Fibroblast of lung (primary cell): Measurements from ENCODE around the gene ACOT7. TPM values are rescaled to one million over a fixed set of nuclear protein-coding genes. Genes with fewer than 3 reads are reported as not detected.

ENCODE experiments used
- DNase-seq, 2 donors: peaks; one replicate each; pipeline versions ENCODE4 v3.0.0 to v3.0.0-alpha.2; 2010; ENCODE audit warnings: low read depth in 2 of 2
- H2AFZ ChIP-seq: 2 replicates; pipeline ENCODE4 v1.5.1; 2012; ENCODE audit warnings: low read length, control low read depth, inconsistent platforms
- H3K27ac ChIP-seq: 2 replicates; pipeline ENCODE4 v1.5.1; 2011; ENCODE audit warnings: low read length, control low read depth; ENCODE audit not compliant: insufficient read depth
- H3K27me3 ChIP-seq: 2 replicates; pipeline ENCODE4 v1.5.1; 2011; ENCODE audit warnings: mild to moderate bottlenecking, low read length; ENCODE audit not compliant: control insufficient read depth, insufficient read depth
- H3K36me3 ChIP-seq: 2 replicates; pipeline ENCODE4 v1.5.1; 2011; ENCODE audit warnings: low read length; ENCODE audit not compliant: control insufficient read depth, insufficient read depth
- H3K4me1 ChIP-seq: 2 replicates; pipeline ENCODE4 v1.5.1; 2011; ENCODE audit warnings: low read length; ENCODE audit not compliant: control insufficient read depth, insufficient read depth; ENCODE audit errors: extremely low read depth
- H3K4me2 ChIP-seq: 2 replicates; pipeline ENCODE4 v1.5.1; 2011; ENCODE audit warnings: low read length, control low read depth; ENCODE audit not compliant: insufficient read depth; ENCODE audit errors: extremely low read depth
- H3K4me3 ChIP-seq, 4 experiments: fragments of 200-600 bp in 1 of 4; sonication (generic) in 1 of 4; replicated peaks in 1 of 4; 2 replicates each; pipeline ENCODE4 v1.5.1; 2011 to 2016; ENCODE audit warnings: low read length in 4 of 4, low read depth in 3 of 4, mild to moderate bottlenecking in 3 of 4, control low read depth in 2 of 4, inconsistent platforms in 1 of 4, mixed read lengths in 1 of 4; ENCODE audit not compliant: insufficient read depth in 1 of 4; ENCODE audit errors: control extremely low read depth in 1 of 4
- H3K79me2 ChIP-seq: 2 replicates; pipeline ENCODE4 v1.5.1; 2012; ENCODE audit warnings: mild to moderate bottlenecking, low read length, inconsistent platforms; ENCODE audit not compliant: control insufficient read depth, insufficient read depth
- H3K9ac ChIP-seq: 2 replicates; pipeline ENCODE4 v1.5.1; 2011; ENCODE audit warnings: mild to moderate bottlenecking, low read length, control low read depth; ENCODE audit not compliant: insufficient read depth
- H3K9me3 ChIP-seq: 2 replicates; pipeline ENCODE4 v1.5.1; 2012; ENCODE audit warnings: low read depth, low read length; ENCODE audit not compliant: control insufficient read depth, insufficient read depth
- H4K20me1 ChIP-seq: 2 replicates; pipeline ENCODE4 v1.5.1; 2011; ENCODE audit warnings: low read length; ENCODE audit not compliant: control insufficient read depth, insufficient read depth; ENCODE audit errors: extremely low read depth
- CTCF ChIP-seq, 2 donors: IDR thresholded peaks in 1 of 2; conservative IDR thresholded peaks in 1 of 2; 1 replicate in 1 of 2; 2 replicates in 1 of 2; pipeline ENCODE4 v1.5.1; 2011 to 2012; ENCODE audit warnings: low read length in 2 of 2, control low read depth in 1 of 2, inconsistent platforms in 1 of 2, low read depth in 1 of 2, mild to moderate bottlenecking in 1 of 2
- EZH2 ChIP-seq: IDR thresholded peaks from 2 replicates; pipeline ENCODE4 v1.5.1; 2012; ENCODE audit warnings: low read length, control low read depth, mild to moderate bottlenecking; ENCODE audit errors: missing control alignments
- polyA plus RNA-seq, 2 donors: library from polyadenylated mRNA; depleted of rRNA in 1 of 2; stranded (reverse) in 1 of 2; unstranded in 1 of 2; fragments of >200 nt; gene quantifications; 2 replicates each; pipeline ENCODE4 v1.2.1, GENCODE V29; 2011 to 2012; ENCODE audit warnings: missing spikeins in 1 of 2
- total RNA-seq: library from RNA; depleted of rRNA; stranded (reverse); fragments of >200 nt; gene quantifications from 2 replicates; pipeline ENCODE4 v1.2.1, GENCODE V29; 2014

Gene ACOT7
- total and polyA plus RNA-seq, 2 donors (not counting 1 experiment from before 2014, with no cell fraction given): 50.7 to 58.0 TPM

- Histone ChIP-seq H3K79me2 (no peaks in the 10 kb centered on the region), H4K20me1 (no peaks in the 10 kb centered on the region), H3K9me3 (no peaks in the 10 kb centered on the region), H3K4me3 (no peak overlapping the region), H3K27me3 (no peaks in the 10 kb centered on the region), H3K4me2 (no peak overlapping the region), H2AFZ (no peak overlapping the region), H3K27ac (no peak overlapping the region), H3K4me1 (peaks cover 12% of the 10 kb centered on the region), H3K9ac (no peak overlapping the region), H3K36me3 (peaks cover 2% of the 10 kb centered on the region)
- no peak for DNase-seq
- TF ChIP-seq EZH2 (no peak), CTCF (conservative IDR thresholded peaks at IDR 0.05 in 1 of 2, IDR thresholded peaks at IDR 0.05 in 1 of 2; ENCODE audit: low read depth in 1 of 2, low read length in 2 of 2) (no peak)
Measured at GRCh38 chr1:6270401-6270800, 123.2 kb downstream of the ACOT7 start.

- no peak overlapping the region for H2AFZ ChIP-seq
- no peaks in the 10 kb centered on the region for H3K79me2 ChIP-seq
- H3K4me1 ChIP-seq: peaks cover 12% of the 10 kb centered on the region
- no peak overlapping the region for H3K4me2 ChIP-seq
- no peaks in the 10 kb centered on the region for H3K27me3 ChIP-seq
- peak in 1 of 2 donors; percentile 44 for DNase-seq
- no peaks in the 10 kb centered on the region for H4K20me1 ChIP-seq
- H3K9me3 ChIP-seq: no peaks in the 10 kb centered on the region
- no peak overlapping the region for H3K9ac ChIP-seq
- H3K36me3 ChIP-seq: peaks cover 2% of the 10 kb centered on the region
- H3K4me3 ChIP-seq: no peak overlapping the region
- H3K27ac ChIP-seq: no peak overlapping the region
- TF ChIP-seq EZH2 (no peak), CTCF (conservative IDR thresholded peaks at IDR 0.05 in 1 of 2, IDR thresholded peaks at IDR 0.05 in 1 of 2; ENCODE audit: low read depth in 1 of 2, low read length in 2 of 2) (no peak)
Measured at GRCh38 chr1:6269720-6270400, 123.7 kb downstream of the ACOT7 start.

DNA sequence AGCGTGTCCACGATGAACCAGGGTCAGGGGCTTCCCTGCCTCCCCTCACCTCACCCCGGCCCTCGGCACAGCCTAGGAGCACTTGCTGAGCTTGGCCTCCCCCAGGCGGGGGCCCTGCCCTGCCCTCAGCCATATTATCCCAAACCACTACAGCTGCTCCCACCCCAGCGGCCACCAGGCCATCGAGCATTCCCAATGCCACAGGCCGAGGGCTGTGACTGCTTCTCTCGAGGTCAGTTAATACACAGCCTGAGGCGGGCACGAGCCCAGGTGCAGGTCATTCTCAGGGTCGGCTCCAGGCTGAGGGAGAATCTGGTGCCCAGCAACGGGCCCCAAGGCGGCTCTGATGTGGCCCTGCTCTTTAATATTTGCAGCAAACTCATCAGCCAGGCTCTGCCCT, 124.3 kb downstream of the ACOT7 start:
- peaks cover 12% of the 10 kb centered on the region for H3K4me1 ChIP-seq
- no peaks in the 10 kb centered on the region for H3K27me3 ChIP-seq
- no peaks in the 10 kb centered on the region for H3K79me2 ChIP-seq
- no peak overlapping the region for H3K9ac ChIP-seq
- DNase-seq: no peak
- H3K9me3 ChIP-seq: no peaks in the 10 kb centered on the region
- H3K36me3 ChIP-seq: no peaks in the 10 kb centered on the region
- H3K27ac ChIP-seq: no peak overlapping the region
- TF ChIP-seq EZH2 (no peak), CTCF (conservative IDR thresholded peaks at IDR 0.05 in 1 of 2, IDR thresholded peaks at IDR 0.05 in 1 of 2; ENCODE audit: low read depth in 1 of 2, low read length in 2 of 2) (no peak)
- H2AFZ ChIP-seq: no peak overlapping the region
- H3K4me3 ChIP-seq: no peak overlapping the region
- no peak overlapping the region for H3K4me2 ChIP-seq
- no peaks in the 10 kb centered on the region for H4K20me1 ChIP-seq
